ENCODE results near the gene FMNL2. TPM values are rescaled to one million over a fixed set of nuclear protein-coding genes. Genes with fewer than 3 reads are reported as not detected.

The FMNL2 gene
- total RNA-seq, 1 experiment from 2014 or later: 29.0 TPM

- H3K9me2 ChIP-seq (ENCODE audit: insufficient read depth): no peaks in the 10 kb centered on the region; the same call in 1 of the 2 replicates
- ChIA-PET POLR2A (ENCODE audit: unreplicated experiment) (no interaction called here), CTCF (no interaction called here)
- H3K4me1 ChIP-seq (replicated peaks; ENCODE audit: insufficient read depth): peaks cover 30% of the 10 kb centered on the region
- H3K79me2 ChIP-seq (ENCODE audit: low read depth): peaks cover 92% of the 10 kb centered on the region
- intact Hi-C loops (cut with micrococcal nuclease; ENCODE audit: unreplicated experiment): no loop called here
- H3K4me3 ChIP-seq: no peak overlapping the region
- peaks cover 15% of the 10 kb centered on the region for H3F3A ChIP-seq (ENCODE audit: insufficient read depth, low read depth)
- peak in 1 of 2 experiments; percentile 90 for DNase-seq
- no peak for TF ChIP-seq EZH2 (IDR thresholded peaks at IDR 0.05; ENCODE audit: low read depth)
- TF ChIP-seq, protein P1, sequence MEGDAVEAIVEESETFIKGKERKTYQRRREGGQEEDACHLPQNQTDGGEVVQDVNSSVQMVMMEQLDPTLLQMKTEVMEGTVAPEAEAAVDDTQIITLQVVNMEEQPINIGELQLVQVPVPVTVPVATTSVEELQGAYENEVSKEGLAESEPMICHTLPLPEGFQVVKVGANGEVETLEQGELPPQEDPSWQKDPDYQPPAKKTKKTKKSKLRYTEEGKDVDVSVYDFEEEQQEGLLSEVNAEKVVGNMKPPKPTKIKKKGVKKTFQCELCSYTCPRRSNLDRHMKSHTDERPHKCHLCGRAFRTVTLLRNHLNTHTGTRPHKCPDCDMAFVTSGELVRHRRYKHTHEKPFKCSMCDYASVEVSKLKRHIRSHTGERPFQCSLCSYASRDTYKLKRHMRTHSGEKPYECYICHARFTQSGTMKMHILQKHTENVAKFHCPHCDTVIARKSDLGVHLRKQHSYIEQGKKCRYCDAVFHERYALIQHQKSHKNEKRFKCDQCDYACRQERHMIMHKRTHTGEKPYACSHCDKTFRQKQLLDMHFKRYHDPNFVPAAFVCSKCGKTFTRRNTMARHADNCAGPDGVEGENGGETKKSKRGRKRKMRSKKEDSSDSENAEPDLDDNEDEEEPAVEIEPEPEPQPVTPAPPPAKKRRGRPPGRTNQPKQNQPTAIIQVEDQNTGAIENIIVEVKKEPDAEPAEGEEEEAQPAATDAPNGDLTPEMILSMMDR (conservative IDR thresholded peaks at IDR 0.05): no peak
- H3K36me3 ChIP-seq (ENCODE audit: low read depth): 0 out of 2 replicates have a peak, but pooled peaks cover 5% of the 10 kb centered on the region
- no peak overlapping the region for H2AFZ ChIP-seq
- H3K4me2 ChIP-seq: peak overlapping the region; percentile 41
- no peaks in the 10 kb centered on the region for H4K20me1 ChIP-seq (ENCODE audit: insufficient read depth)
- H3K9me3 ChIP-seq (ENCODE audit: insufficient read depth, low read depth): no peaks in the 10 kb centered on the region
- no peaks in the 10 kb centered on the region for H3K27me3 ChIP-seq (ENCODE audit: insufficient read depth, low read depth)
- BruUV-seq (replicated peaks): no TSS peak
- H3K27ac ChIP-seq: peak overlapping the region; percentile 85
Measured at GRCh38 chr2:152432206-152432653, 97.3 kb downstream of the FMNL2 start.

GRCh38 chr2:152432765-152433164 is 97.8 kb downstream of the FMNL2 start:
- no TSS peak for BruUV-seq (replicated peaks)
- H3F3A ChIP-seq (ENCODE audit: insufficient read depth, low read depth): peaks cover 15% of the 10 kb centered on the region
- H2AFZ ChIP-seq: no peak overlapping the region
- H3K4me2 ChIP-seq: peak overlapping the region; percentile 41
- H4K20me1 ChIP-seq (ENCODE audit: insufficient read depth): no peaks in the 10 kb centered on the region
- peaks cover 30% of the 10 kb centered on the region for H3K4me1 ChIP-seq (replicated peaks; ENCODE audit: insufficient read depth)
- peaks cover 93% of the 10 kb centered on the region for H3K79me2 ChIP-seq (ENCODE audit: low read depth)
- no peaks in the 10 kb centered on the region; the same call in 1 of the 2 replicates for H3K9me2 ChIP-seq (ENCODE audit: insufficient read depth)
- no peaks in the 10 kb centered on the region for H3K27me3 ChIP-seq (ENCODE audit: insufficient read depth, low read depth)
- ChIA-PET POLR2A (ENCODE audit: unreplicated experiment) (no interaction called here), CTCF (no interaction called here)
- intact Hi-C loops (cut with micrococcal nuclease; ENCODE audit: unreplicated experiment): no loop called here
- no peak for DNase-seq
- TF ChIP-seq, protein P1 (conservative IDR thresholded peaks at IDR 0.05): no peak
- no peak for TF ChIP-seq EZH2 (IDR thresholded peaks at IDR 0.05; ENCODE audit: low read depth)
- 0 out of 2 replicates have a peak, but pooled peaks cover 5% of the 10 kb centered on the region for H3K36me3 ChIP-seq (ENCODE audit: low read depth)
- H3K4me3 ChIP-seq: no peak overlapping the region
- peak overlapping the region; percentile 85 for H3K27ac ChIP-seq
- H3K9me3 ChIP-seq (ENCODE audit: insufficient read depth, low read depth): no peaks in the 10 kb centered on the region

- Histone ChIP-seq H3K27ac (peak overlapping the region; percentile 85), H3K27me3 (ENCODE audit: insufficient read depth, low read depth) (no peaks in the 10 kb centered on the region), H4K20me1 (ENCODE audit: insufficient read depth) (no peaks in the 10 kb centered on the region), H3F3A (ENCODE audit: insufficient read depth, low read depth) (peaks cover 15% of the 10 kb centered on the region), H2AFZ (no peak overlapping the region), H3K9me2 (ENCODE audit: insufficient read depth) (no peaks in the 10 kb centered on the region; the same call in 1 of the 2 replicates), H3K4me1 (replicated peaks; ENCODE audit: insufficient read depth) (peaks cover 30% of the 10 kb centered on the region), H3K9me3 (ENCODE audit: insufficient read depth, low read depth) (no peaks in the 10 kb centered on the region), H3K79me2 (ENCODE audit: low read depth) (peaks cover 93% of the 10 kb centered on the region), H3K4me3 (no peak overlapping the region), H3K4me2 (no peak overlapping the region), H3K36me3 (ENCODE audit: low read depth) (0 out of 2 replicates have a peak, but pooled peaks cover 5% of the 10 kb centered on the region)
- ChIA-PET POLR2A (ENCODE audit: unreplicated experiment) (no interaction called here), CTCF (no interaction called here)
- TF ChIP-seq EZH2 (IDR thresholded peaks at IDR 0.05; ENCODE audit: low read depth): no peak
- TF ChIP-seq, protein P1 (conservative IDR thresholded peaks at IDR 0.05): no peak
- no TSS peak for BruUV-seq (replicated peaks)
- intact Hi-C loops (cut with micrococcal nuclease; ENCODE audit: unreplicated experiment): no loop called here
- no peak for DNase-seq
Measured at GRCh38 chr2:152433289-152433688, 98.3 kb downstream of the FMNL2 start.

Data from PC-9 (cell line).